Measurements from ENCODE around the gene BCL6.

BCL6 gene

GRCh38 chr3:187778726-187779125 is 33.5 kb upstream of the BCL6 start:
- no peak for TF ChIP-seq EZH2phosphoT487 (IDR thresholded peaks at IDR 0.05; ENCODE audit: borderline replicate concordance, low read length)
- no peak for TF ChIP-seq CTCF (IDR thresholded peaks at IDR 0.05; ENCODE audit: low read depth, low read length, poor library complexity, severe bottlenecking)
- H3K36me3 ChIP-seq (ENCODE audit: control insufficient read depth, low read length), result no peaks in the 10 kb centered on the region
- no peaks in the 10 kb centered on the region for H3K79me2 ChIP-seq (ENCODE audit: control insufficient read depth, low read length)
- no peaks in the 10 kb centered on the region for H4K20me1 ChIP-seq (ENCODE audit: control insufficient read depth, insufficient read depth, low read depth, low read length)
- H3K27ac ChIP-seq (ENCODE audit: low read depth, low read length), result no peak overlapping the region
- no peak overlapping the region for H3K4me3 ChIP-seq (ENCODE audit: low read length)
- H3K4me2 ChIP-seq (ENCODE audit: low read length), result no peak overlapping the region
- no peaks in the 10 kb centered on the region for H3K9me3 ChIP-seq (ENCODE audit: control insufficient read depth, insufficient read depth, low read length)
- peaks cover 8% of the 10 kb centered on the region; the same call in 1 of the 2 replicates for H3F3A ChIP-seq (ENCODE audit: control insufficient read depth, insufficient read depth)
- peaks cover 20% of the 10 kb centered on the region for H3K4me1 ChIP-seq (ENCODE audit: control insufficient read depth, low read length)
- no peaks in the 10 kb centered on the region for H3K27me3 ChIP-seq (ENCODE audit: control insufficient read depth, low read length)
- no peaks in the 10 kb centered on the region for H3K9me2 ChIP-seq (replicated peaks; ENCODE audit: control insufficient read depth, low read length)

- Histone ChIP-seq H3K27me3 (ENCODE audit: control insufficient read depth, low read length) (no peaks in the 10 kb centered on the region), H3K79me2 (ENCODE audit: control insufficient read depth, low read length) (no peaks in the 10 kb centered on the region), H3K36me3 (ENCODE audit: control insufficient read depth, low read length) (no peaks in the 10 kb centered on the region), H3K9me2 (replicated peaks; ENCODE audit: control insufficient read depth, low read length) (no peaks in the 10 kb centered on the region), H3K27ac (ENCODE audit: low read depth, low read length) (no peak overlapping the region), H3K4me3 (ENCODE audit: low read length) (no peak overlapping the region), H3F3A (ENCODE audit: control insufficient read depth, insufficient read depth) (peaks cover 8% of the 10 kb centered on the region; the same call in 1 of the 2 replicates), H3K9me3 (ENCODE audit: control insufficient read depth, insufficient read depth, low read length) (no peaks in the 10 kb centered on the region), H3K4me1 (ENCODE audit: control insufficient read depth, low read length) (peaks cover 33% of the 10 kb centered on the region), H4K20me1 (ENCODE audit: control insufficient read depth, insufficient read depth, low read depth, low read length) (no peaks in the 10 kb centered on the region), H3K4me2 (ENCODE audit: low read length) (peak overlapping the region; percentile 15)
- no peak for TF ChIP-seq CTCF (IDR thresholded peaks at IDR 0.05; ENCODE audit: low read depth, low read length, poor library complexity, severe bottlenecking)
- no peak for TF ChIP-seq EZH2phosphoT487 (IDR thresholded peaks at IDR 0.05; ENCODE audit: borderline replicate concordance, low read length)
Measured at GRCh38 chr3:187777331-187777941, 32.2 kb upstream of the BCL6 start.

- H3F3A ChIP-seq (ENCODE audit: control insufficient read depth, insufficient read depth), result peaks cover 8% of the 10 kb centered on the region; the same call in 1 of the 2 replicates
- H3K9me3 ChIP-seq (ENCODE audit: control insufficient read depth, insufficient read depth, low read length), result no peaks in the 10 kb centered on the region
- no peaks in the 10 kb centered on the region for H4K20me1 ChIP-seq (ENCODE audit: control insufficient read depth, insufficient read depth, low read depth, low read length)
- H3K79me2 ChIP-seq (ENCODE audit: control insufficient read depth, low read length), result no peaks in the 10 kb centered on the region
- no peak overlapping the region for H3K27ac ChIP-seq (ENCODE audit: low read depth, low read length)
- peaks cover 40% of the 10 kb centered on the region for H3K4me1 ChIP-seq (ENCODE audit: control insufficient read depth, low read length)
- no peak overlapping the region for H3K4me2 ChIP-seq (ENCODE audit: low read length)
- no peaks in the 10 kb centered on the region for H3K36me3 ChIP-seq (ENCODE audit: control insufficient read depth, low read length)
- H3K27me3 ChIP-seq (ENCODE audit: control insufficient read depth, low read length), result no peaks in the 10 kb centered on the region
- no peaks in the 10 kb centered on the region for H3K9me2 ChIP-seq (replicated peaks; ENCODE audit: control insufficient read depth, low read length)
- TF ChIP-seq CTCF (IDR thresholded peaks at IDR 0.05; ENCODE audit: low read depth, low read length, poor library complexity, severe bottlenecking) (no peak), EZH2phosphoT487 (IDR thresholded peaks at IDR 0.05; ENCODE audit: borderline replicate concordance, low read length) (no peak)
- H3K4me3 ChIP-seq (ENCODE audit: low read length), result no peak overlapping the region
Measured at GRCh38 chr3:187775549-187775948, 30.3 kb upstream of the BCL6 start.
